Measurements from ENCODE around the gene NHSL2. TPM values are rescaled to one million over a fixed set of nuclear protein-coding genes. Genes with fewer than 3 reads are reported as not detected.

The NHSL2 gene
- total RNA-seq (2022; extraction: Qiagen RNA extraction; ENCODE audit: low read depth) = 0.22 to 0.45 TPM (median 0.32 TPM) in 5 replicates

GRCh38 chrX:71910643-71910985 lies at the start of gene NHSL2:
Gene NHSL2 (plus strand): TSS chrX:71910845.

GRCh38 chrX:72131317-72132294 lies 221.0 kb downstream of the NHSL2 start, which contains the start of gene RTL5:
Gene RTL5 (minus strand): TSS chrX:72131915.

GRCh38 chrX:72181178-72182125 lies 270.8 kb downstream of the NHSL2 start, which contains the start of gene PIN4:
Gene PIN4 (plus strand): TSS chrX:72181757. CDS start chrX:72181786, 29 bp downstream.

Other genes starting within 250 kb of the NHSL2 start
- not detected in 5 replicates for gene CXorf49, start 192.6 kb upstream of the NHSL2 start, total RNA-seq (2022; extraction: Qiagen RNA extraction; ENCODE audit: low read depth)
- gene CXorf49B, start 147.5 kb upstream of the NHSL2 start, total RNA-seq (2022; extraction: Qiagen RNA extraction; ENCODE audit: low read depth) = not detected in 5 replicates
- gene RTL5, start 221.1 kb downstream of the NHSL2 start, total RNA-seq (2022; extraction: Qiagen RNA extraction; ENCODE audit: low read depth) = 1.9 to 2.9 TPM (median 2.4 TPM) in 5 replicates